HG03558 (cell line): ENCODE data around the gene NXF2.
"Not testable (repeated sequence)": the region's sequence is repeated elsewhere in the genome, so short reads cannot be mapped to it uniquely, and the experiment has no call there.

Source experiments
- ATAC-seq: cut with Tn5 transposase; IDR thresholded peaks from one replicate; pipeline ENCODE4 v1.9.1; 2021; ENCODE audit warnings: moderate number of reproducible peaks; ENCODE audit not compliant: unreplicated experiment; ENCODE audit errors: extremely low read depth

NXF2 gene, protein sequence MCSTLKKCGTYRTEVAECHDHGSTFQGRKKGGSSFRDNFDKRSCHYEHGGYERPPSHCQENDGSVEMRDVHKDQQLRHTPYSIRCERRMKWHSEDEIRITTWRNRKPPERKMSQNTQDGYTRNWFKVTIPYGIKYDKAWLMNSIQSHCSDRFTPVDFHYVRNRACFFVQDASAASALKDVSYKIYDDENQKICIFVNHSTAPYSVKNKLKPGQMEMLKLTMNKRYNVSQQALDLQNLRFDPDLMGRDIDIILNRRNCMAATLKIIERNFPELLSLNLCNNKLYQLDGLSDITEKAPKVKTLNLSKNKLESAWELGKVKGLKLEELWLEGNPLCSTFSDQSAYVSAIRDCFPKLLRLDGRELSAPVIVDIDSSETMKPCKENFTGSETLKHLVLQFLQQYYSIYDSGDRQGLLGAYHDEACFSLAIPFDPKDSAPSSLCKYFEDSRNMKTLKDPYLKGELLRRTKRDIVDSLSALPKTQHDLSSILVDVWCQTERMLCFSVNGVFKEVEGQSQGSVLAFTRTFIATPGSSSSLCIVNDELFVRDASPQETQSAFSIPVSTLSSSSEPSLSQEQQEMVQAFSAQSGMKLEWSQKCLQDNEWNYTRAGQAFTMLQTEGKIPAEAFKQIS

DNA sequence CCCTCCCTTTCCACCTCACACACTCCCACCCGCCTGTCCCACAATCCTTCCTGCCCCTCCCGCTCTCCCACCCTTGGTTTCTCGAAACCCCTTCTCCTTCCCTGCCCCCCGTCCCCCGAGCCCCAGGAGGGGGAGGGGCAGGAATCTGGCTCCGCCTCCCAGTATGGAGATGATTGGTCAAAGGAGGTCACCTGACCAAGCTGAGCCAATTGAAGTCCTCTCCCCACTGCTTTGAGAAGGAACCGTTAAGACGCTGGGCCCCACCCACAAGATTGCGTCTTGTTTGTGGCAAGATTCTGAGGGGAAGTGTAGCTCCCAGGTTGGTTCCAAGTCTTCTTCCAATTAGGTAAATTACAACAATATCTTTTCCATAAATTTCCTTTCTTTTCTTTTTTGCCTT, at the start of gene NXF2:
Gene NXF2, plus strand, starts transcription at position 275 of the 400 bp plus-strand sequence. CDS start 59,912 bp downstream, outside the sequence.
- not testable (repeated sequence) for ATAC-seq

DNA sequence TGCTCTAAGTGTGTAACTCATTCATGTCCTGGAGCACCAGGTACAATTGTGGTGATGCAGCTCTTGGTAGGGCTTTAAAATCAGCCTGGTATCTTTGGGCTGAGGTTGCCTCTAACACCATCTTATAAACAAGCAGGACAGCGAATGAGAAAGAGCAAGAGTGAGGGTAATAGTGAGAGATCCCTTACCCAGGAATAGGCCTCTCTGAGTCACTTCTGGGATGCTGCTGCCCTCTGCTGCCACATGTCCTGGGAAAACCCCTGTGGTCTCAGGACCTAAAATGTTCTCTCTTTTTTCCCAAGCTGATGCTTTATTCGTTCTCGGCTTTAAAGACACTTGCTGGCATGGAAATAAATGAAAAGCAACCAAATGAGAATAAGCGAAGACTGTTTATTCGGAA, 39.0 kb upstream of the NXF2 start:
- not testable (repeated sequence) for ATAC-seq

DNA sequence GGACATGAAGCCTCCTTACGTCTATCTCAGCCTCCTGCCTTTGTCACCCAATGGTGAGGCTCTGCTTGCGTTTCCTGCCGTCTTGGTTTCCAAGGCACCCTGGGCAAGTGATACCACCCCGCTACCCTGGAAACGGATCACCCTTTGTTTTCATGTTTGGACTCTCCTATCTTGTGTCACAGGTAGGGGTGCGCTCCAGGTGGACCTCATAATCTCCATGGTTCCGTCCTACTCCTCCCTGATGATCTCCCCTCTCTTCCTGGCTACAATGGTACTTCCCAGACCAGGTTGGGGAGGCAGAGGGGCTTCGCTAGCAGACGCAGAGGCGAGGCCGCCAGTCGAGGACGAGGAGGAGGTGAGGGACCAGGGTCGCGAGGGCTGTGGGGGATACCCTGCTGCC, 32.0 kb upstream of the NXF2 start, which contains the start of gene TCP11X1:
Gene TCP11X1, plus strand, starts transcription at position 316 of the 400 bp plus-strand sequence.
- not testable (repeated sequence) for ATAC-seq

DNA sequence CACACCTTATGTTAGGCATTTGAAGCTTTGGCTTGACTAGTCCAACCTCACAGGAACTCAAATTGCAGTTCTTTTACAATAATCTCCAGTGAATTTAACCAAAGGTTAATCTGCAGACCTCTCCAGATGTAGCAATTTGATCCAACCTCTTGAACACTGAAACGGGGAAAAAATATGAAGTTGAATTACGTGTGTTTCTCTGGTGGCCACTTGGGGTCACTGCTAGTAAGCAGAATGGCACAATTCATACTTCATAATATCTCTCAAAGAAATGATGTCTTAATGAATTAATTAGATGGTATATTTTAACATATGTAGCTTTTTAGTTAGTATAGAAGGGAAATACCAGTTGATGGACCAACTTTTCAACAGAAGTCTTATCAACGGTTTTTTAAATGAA, 30.5 kb upstream of the NXF2 start:
- not testable (repeated sequence) for ATAC-seq

DNA sequence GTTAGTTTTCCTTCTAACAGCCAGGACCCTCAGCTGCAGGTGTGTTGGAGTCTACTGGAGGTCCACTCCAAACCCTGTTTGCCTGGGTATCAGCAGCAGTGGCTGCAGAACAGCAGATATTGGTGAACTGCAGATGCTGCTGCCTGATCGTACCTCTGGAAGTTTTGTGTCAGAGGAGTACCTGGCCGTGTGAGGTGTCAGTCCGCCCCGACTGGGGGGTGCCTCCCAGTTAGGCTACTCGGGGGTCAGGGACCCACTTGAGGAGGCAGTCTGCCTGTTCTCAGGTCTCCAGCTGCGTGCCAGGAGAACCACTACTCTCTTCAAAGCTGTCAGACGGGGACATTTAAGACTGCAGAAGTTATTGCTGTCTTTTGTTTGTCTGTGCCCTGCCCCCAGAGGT, 11.3 kb upstream of the NXF2 start:
- ATAC-seq = not testable (repeated sequence)

DNA sequence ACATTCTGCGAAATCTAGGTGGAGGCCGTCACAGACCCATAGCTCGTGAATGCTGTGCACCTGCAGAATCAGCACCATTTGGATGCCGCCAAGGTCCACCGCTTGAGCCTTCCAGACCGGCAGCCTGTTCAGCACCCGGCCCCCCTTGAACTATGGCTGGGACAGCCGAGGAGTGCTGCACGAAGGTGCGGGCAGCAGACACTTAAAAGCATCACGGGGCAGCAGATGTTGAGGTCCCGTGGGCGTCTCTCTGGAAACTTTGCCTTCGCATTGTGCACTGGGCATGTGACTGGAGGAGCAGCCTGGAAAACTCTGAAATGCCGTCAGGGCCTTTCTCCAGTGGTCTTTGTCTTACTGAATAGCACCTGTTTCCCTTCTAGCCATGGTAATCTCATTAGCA, 6.7 kb upstream of the NXF2 start:
- not testable (repeated sequence) for ATAC-seq

DNA sequence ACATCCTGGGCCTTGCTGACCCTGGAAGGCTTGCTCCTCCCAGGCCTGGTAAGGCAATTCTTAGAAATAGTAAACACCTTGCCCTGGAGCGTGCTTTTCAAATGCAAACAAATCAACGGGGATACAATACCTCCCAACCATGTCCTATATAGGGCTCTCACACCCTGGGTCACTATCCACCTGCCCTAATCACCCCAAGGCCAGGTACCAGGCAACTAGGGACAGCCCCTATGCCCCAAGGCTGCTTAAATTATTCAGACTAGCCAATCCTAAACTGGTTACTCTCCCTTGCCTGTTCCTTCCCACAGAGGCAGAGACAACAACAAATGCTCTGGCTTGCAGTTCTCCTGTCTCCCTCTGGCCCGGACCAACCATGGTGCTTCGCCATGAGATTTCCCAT, 25.3 kb downstream of the NXF2 start:
- ATAC-seq = not testable (repeated sequence)

DNA sequence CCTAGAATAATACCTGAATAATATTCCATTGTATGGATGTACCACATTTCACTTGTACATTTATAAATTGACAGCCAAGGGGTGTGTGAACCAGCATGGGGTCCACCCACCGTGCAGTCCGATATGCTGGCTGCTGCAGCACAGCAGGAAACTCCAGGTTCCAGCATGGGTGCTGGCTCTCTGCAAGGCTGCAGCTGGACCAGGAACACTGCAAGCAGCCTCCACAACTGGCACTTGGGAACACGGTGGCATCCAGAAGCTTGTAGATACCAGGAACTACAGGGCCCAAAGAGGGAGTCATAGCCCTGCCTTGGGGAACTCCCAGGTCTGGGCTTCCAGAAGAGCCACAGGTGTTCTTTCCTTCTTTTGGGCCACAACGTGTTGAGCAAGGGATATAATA, 91.2 kb downstream of the NXF2 start:
- ATAC-seq = no peak

DNA sequence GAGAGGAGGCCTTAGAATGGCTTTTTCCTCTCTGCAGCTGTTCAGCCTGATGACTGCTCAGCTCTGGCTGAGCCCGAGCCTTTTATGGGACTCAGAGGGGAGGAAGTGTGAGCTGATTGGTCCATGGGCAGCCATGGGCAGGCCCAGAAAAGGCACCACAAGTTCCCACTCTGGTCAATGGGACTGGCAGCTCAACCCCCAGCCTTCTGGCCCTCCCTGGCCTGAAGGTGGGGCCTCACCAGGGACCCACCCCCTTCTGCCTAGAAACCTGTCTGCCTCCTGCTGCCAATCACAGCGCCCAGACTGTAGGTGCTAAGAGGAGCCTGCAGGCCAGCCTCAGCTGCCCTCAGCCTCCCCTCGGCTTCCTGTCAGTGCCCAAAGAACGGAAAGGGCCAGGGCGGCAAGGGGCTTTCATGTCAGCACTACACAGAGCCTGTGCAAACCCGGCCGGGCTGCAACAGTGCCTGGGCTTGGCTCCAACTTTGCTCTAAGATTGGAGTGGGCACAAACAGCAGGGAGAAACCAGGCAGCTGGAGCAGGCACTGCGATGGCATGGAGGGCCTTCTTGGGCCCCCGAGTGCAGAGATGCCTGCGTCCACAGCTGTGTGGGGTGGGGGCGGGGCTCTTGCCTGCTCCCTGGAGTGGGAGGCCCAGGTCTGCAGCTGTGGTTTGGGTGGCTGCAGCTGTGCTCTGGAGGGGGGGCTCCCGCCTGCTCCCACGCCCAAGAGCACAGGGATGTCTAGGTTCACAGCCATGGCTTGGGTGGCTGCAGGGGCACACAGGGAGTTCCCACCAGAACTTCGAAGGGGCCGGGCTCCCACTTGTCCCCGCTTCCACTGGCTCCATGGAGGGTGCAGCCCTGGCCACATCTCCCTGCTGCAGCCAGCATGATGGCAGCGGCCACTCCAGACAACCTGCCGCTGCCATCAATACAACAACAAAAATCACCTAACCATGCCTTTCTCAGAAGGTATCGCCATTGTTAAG, 92.6 kb downstream of the NXF2 start:
- ATAC-seq = no peak

DNA sequence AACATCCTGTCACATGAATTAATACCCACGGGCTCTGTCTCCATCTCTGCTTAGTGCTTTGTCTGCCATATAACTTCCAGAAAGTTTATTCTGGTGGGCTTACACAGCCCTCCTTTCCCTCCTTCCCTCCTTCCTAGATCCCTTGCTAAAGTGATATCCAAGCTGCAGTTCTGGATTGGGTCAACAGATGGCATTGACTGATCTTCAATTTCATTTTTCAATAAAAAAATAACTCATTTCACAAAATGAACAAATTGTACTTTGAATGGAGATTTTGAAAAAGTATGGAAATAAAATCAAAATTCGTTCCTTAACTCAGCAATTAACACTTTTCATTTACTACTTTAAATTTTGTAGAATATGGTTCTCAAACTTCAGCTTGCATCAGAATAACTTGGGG, 94.9 kb downstream of the NXF2 start:
- no peak for ATAC-seq

DNA sequence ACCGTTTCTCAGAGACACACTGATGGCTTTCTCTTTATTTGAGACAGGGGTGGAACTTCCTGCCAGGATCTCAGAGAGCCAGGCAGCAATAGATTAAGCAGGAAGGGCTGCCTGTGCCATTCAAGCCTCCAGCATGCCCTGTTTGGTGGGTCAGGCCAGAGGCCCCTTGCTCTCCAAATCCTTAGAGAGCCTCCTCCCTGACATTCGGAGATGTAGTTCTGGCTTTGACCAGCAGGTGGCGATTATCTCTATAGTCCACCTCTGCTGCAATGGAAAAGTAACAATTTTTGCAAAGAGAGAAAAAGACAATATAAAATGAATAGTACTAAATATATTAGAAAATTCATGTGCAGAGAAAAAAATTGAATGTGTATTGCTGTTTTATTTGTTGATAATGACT, 98.9 kb downstream of the NXF2 start:
- ATAC-seq = no peak
